Loucy (cell line): ENCODE measurements around the gene BEGAIN.

ENCODE experiments used
- H2AFZ ChIP-seq: fragments of 200-600 bp; sonication (generic); 2 replicates; pipeline ENCODE4 v1.6.0; 2016; ENCODE audit warnings: antibody characterized with exemption, mild to moderate bottlenecking, low read length, moderate library complexity
- H3F3A ChIP-seq: fragments of 200-600 bp; 2 replicates; pipeline ENCODE4 v1.6.0; 2016; ENCODE audit warnings: antibody characterized with exemption, low read depth, mild to moderate bottlenecking
- H3K27me3 ChIP-seq: fragments of 200-600 bp; sonication (generic); 2 replicates; pipeline ENCODE4 v1.6.1; 2014; ENCODE audit warnings: low read length, mild to moderate bottlenecking; ENCODE audit not compliant: insufficient read depth, poor library complexity, severe bottlenecking
- H3K36me3 ChIP-seq: fragments of 200-600 bp; sonication (generic); 2 replicates; pipeline ENCODE4 v1.6.1; 2016; ENCODE audit warnings: low read length; ENCODE audit not compliant: insufficient read depth
- H3K4me1 ChIP-seq: fragments of 200-600 bp; sonication (generic); 2 replicates; pipeline ENCODE4 v1.5.1; 2014; ENCODE audit warnings: low read length, mild to moderate bottlenecking; ENCODE audit not compliant: insufficient read depth, poor library complexity, severe bottlenecking
- H3K4me2 ChIP-seq: fragments of 200-600 bp; sonication (generic); 2 replicates; pipeline ENCODE4 v1.6.0; 2014; ENCODE audit warnings: antibody characterized with exemption, low read length, low read depth, mild to moderate bottlenecking; ENCODE audit not compliant: poor library complexity, severe bottlenecking
- H3K4me3 ChIP-seq: fragments of 200-600 bp; sonication (generic); 2 replicates; pipeline ENCODE4 v1.5.1; 2014; ENCODE audit warnings: low read length, mild to moderate bottlenecking, mixed read lengths; ENCODE audit not compliant: poor library complexity, severe bottlenecking
- H3K79me2 ChIP-seq: fragments of 200-600 bp; sonication (generic); 2 replicates; pipeline ENCODE4 v1.6.1; 2014; ENCODE audit warnings: low read length; ENCODE audit not compliant: insufficient read depth
- H3K9ac ChIP-seq: fragments of 200-600 bp; sonication (generic); 2 replicates; pipeline ENCODE4 v1.6.0; 2014; ENCODE audit warnings: mild to moderate bottlenecking, low read depth, low read length, moderate library complexity; ENCODE audit not compliant: poor library complexity, severe bottlenecking
- H3K9me2 ChIP-seq: fragments of 200-600 bp; sonication (generic); replicated peaks from 2 replicates; pipeline ENCODE4 v1.6.1; 2016; ENCODE audit warnings: low read depth, low read length, mixed read lengths
- H3K9me3 ChIP-seq: fragments of 200-600 bp; sonication (generic); 2 replicates; pipeline ENCODE4 v1.6.1; 2014; ENCODE audit warnings: mild to moderate bottlenecking, antibody characterized with exemption, low read length, low read depth; ENCODE audit not compliant: insufficient read depth
- H4K20me1 ChIP-seq: fragments of 200-600 bp; sonication (generic); 2 replicates; pipeline ENCODE4 v1.6.0; 2014; ENCODE audit warnings: antibody characterized with exemption, low read length, mild to moderate bottlenecking; ENCODE audit not compliant: insufficient read depth, poor library complexity, severe bottlenecking
- CTCF ChIP-seq: fragments of 200-600 bp; sonication (generic); conservative IDR thresholded peaks from 2 replicates; pipeline ENCODE4 v1.5.1; 2014; ENCODE audit warnings: mild to moderate bottlenecking, antibody characterized with exemption, low read length
- EZH2phosphoT487 ChIP-seq: fragments of 200-600 bp; IDR thresholded peaks from 2 replicates; pipeline ENCODE4 v1.6.1; 2018; ENCODE audit warnings: antibody characterized with exemption, mild to moderate bottlenecking, moderate library complexity, borderline replicate concordance

The BEGAIN gene

DNA sequence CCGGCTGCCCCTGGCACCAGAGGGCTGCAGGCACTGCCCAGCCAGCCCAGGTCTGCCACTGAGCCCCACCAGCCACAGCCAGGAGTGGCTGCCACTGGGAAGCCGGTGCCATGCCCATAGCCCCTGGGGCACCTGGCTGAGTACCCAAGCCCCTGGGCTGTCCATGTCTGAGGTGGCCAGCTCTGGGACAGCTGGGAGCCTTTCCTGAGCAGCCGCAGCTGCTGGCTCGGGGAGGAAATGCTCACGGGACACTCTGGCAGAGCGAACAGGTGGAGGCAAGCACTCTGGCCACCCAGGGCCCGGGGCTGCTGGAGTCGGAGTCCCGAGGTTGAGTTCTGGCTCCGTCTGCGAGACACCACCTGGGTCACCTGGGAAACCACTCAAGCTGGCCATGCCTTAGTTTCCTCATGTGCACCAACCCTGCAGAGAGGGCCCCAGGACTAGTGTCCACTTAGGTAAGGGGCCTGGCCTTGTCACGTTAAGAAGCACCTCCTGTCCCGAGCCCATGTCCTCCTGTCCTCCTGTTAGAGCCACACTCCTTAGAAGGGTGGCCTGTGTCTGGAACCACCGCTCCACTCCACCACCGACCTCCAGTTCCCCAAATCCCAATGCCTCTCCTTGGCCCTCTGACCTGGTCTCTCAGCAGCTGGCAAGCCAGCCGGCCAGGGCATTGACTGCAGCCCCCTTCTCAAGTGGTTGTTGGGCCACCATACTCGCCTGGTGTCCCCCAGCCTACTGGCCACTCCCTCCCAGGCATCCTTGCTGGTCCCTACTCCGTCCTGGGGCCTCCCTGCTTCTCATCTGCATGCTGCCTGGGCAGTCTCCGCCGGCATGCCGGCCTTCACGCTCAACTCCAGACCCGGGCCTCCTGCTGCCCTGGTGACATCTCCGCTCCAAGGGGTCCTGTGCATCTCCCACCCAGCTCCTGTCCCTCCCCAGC, 45.3 kb downstream of the BEGAIN start:
- Histone ChIP-seq H3K27me3 (no peaks in the 10 kb centered on the region), H3K4me2 (no peak overlapping the region), H3K4me1 (peaks cover 10% of the 10 kb centered on the region), H2AFZ (no peak overlapping the region), H3F3A (no peaks in the 10 kb centered on the region), H3K36me3 (no peaks in the 10 kb centered on the region), H3K9me2 (no peaks in the 10 kb centered on the region), H4K20me1 (no peaks in the 10 kb centered on the region), H3K9me3 (no peaks in the 10 kb centered on the region), H3K9ac (no peak overlapping the region), H3K79me2 (no peaks in the 10 kb centered on the region), H3K4me3 (no peak overlapping the region)
- TF ChIP-seq CTCF (no peak), EZH2phosphoT487 (no peak)

DNA sequence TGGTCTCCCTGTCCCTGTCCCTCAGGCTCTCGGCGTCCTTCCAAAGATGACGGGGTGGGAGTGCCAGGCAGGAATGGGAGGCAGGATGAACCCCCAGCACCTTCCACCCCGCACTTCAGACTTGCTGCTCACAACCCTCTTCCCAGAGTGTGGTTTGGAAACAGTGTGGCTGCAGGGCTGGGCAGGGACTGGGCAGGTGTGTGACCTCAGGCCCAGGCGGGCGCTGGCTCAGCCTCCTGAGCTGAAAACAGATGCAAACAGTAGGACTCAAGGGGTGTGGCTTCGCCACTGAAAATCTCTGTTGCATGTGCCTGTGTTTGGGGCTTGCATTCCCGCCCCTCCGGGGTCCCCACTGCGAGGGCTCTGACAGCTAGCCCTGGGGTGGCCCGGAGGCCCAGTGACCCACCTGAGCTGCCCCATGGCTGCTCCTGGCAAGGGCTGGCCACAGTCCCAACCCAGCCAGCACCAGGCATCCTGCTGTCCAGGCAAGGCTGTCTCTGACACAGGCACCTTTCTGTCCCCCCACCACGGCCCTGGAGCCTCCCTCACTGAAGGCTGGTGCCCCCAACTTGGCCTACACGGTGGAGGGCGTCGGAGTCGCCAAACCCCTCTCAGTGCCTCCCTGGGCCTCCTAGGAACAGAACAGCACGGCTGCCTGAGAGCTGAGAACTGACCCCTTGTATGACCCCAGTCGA, 46.1 kb downstream of the BEGAIN start:
- no peaks in the 10 kb centered on the region for H3K36me3 ChIP-seq
- peaks cover 12% of the 10 kb centered on the region for H3K4me1 ChIP-seq
- no peaks in the 10 kb centered on the region for H4K20me1 ChIP-seq
- no peaks in the 10 kb centered on the region for H3K9me2 ChIP-seq
- H3K79me2 ChIP-seq = no peaks in the 10 kb centered on the region
- no peak overlapping the region for H3K9ac ChIP-seq
- no peak overlapping the region for H3K4me3 ChIP-seq
- no peak overlapping the region for H2AFZ ChIP-seq
- H3K4me2 ChIP-seq = no peak overlapping the region
- H3K27me3 ChIP-seq = no peaks in the 10 kb centered on the region
- no peaks in the 10 kb centered on the region for H3F3A ChIP-seq
- H3K9me3 ChIP-seq = no peaks in the 10 kb centered on the region
- TF ChIP-seq EZH2phosphoT487 = no peak
- no peak for TF ChIP-seq CTCF

DNA sequence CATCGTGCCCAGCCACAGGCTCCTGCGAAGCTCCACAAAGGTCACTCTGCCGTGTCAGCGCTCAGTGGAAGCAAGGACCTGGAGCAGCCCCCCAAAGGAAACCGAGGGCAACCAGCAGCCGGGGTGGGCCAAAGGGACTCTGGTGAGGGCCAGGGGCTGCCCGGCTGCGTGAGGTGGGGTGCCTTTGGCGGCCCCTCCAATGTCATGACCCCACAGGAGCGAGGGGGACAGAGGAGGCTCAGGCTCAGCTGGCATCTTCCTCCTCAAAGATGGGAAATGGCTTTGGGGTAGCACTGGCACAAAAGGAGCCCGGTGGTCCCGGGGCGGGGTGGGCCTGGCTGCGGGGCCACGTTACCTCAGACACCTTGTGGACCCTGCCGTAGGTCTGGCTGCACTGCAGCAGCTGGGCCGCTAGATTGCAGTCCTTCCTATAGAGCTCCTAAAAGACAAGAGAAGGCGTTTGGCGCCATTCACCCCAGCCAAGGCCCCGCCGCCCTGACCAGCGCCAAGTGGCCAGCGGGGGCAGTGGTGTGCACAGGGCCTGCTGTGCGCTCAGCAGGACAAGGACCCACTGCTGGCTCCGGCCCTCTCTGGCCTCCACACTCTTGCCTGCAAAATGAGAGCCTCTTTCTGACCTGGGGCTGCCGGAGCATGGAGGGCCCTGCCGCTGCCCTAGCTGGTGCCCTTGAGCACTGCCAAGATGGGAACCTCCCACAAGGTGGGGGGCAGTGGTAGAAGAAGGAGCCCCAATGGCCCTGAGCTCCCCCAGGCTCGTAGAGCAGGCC, 46.9 kb downstream of the BEGAIN start:
- no peak for TF ChIP-seq EZH2phosphoT487
- TF ChIP-seq CTCF = peak; percentile 35
- no peaks in the 10 kb centered on the region for H4K20me1 ChIP-seq
- no peaks in the 10 kb centered on the region for H3F3A ChIP-seq
- no peaks in the 10 kb centered on the region for H3K9me3 ChIP-seq
- no peaks in the 10 kb centered on the region for H3K79me2 ChIP-seq
- H3K9ac ChIP-seq = no peak overlapping the region
- no peaks in the 10 kb centered on the region for H3K9me2 ChIP-seq
- H3K27me3 ChIP-seq = no peaks in the 10 kb centered on the region
- no peak overlapping the region for H2AFZ ChIP-seq
- peaks cover 12% of the 10 kb centered on the region for H3K4me1 ChIP-seq
- H3K4me2 ChIP-seq = no peak overlapping the region
- H3K36me3 ChIP-seq = no peaks in the 10 kb centered on the region
- H3K4me3 ChIP-seq = no peak overlapping the region
